WTC11 (cell line): ENCODE data around the gene ZNF576.

Source experiments
- ATF2 ChIP-seq: sonication (generic); formaldehyde crosslinking; IDR thresholded peaks from 2 replicates; pipeline ENCODE4 v1.8.1; 2022; ENCODE audit warnings: low read depth, missing genetic modification reagents, borderline replicate concordance
- CDX4 ChIP-seq: fragments of 250-450 bp; sonication (Bioruptor Pico); IDR thresholded peaks from 2 replicates; pipeline ENCODE4 v1.9.0; 2021; ENCODE audit warnings: moderate library complexity, mild to moderate bottlenecking, inconsistent platforms, borderline replicate concordance
- CTCF ChIP-seq: fragments of 200-600 bp; IDR thresholded peaks from 2 replicates; pipeline ENCODE4 v1.8.0; 2022; ENCODE audit warnings: antibody characterized with exemption
- MAX ChIP-seq: sonication (generic); formaldehyde crosslinking; IDR thresholded peaks from 2 replicates; pipeline ENCODE4 v1.8.0; 2022; ENCODE audit warnings: mild to moderate bottlenecking, missing genetic modification reagents
- MLX ChIP-seq: sonication (generic); formaldehyde crosslinking; IDR thresholded peaks from 2 replicates; pipeline ENCODE4 v1.8.1; 2023; ENCODE audit warnings: mild to moderate bottlenecking, missing genetic modification reagents, moderate library complexity
- ZBTB43 ChIP-seq: sonication (generic); formaldehyde crosslinking; IDR thresholded peaks from 2 replicates; pipeline ENCODE4 v1.8.1; 2023; ENCODE audit warnings: mild to moderate bottlenecking, missing genetic modification reagents

- TF ChIP-seq CTCF = no peak
- TF ChIP-seq ATF2 (CRISPR knock-in tag) = no peak
- TF ChIP-seq MLX (CRISPR knock-in tag) = no peak
- no peak for TF ChIP-seq CDX4 (CRISPR knock-in tag)
- no peak for TF ChIP-seq ZBTB43 (CRISPR knock-in tag)
- no peak for TF ChIP-seq MAX (CRISPR knock-in tag)
Measured at GRCh38 chr19:43640424-43640757, 44.0 kb downstream of the ZNF576 start.
